SW480 (cell line): ENCODE results near the gene FXYD7.
A peak's percentile ranks its signal among the peaks of the same experiment; 100 is the strongest.
"Not testable (repeated sequence)": the region's sequence is repeated elsewhere in the genome, so short reads cannot be mapped to it uniquely, and the experiment has no call there.

Experiments
- DNase-seq: peaks from one replicate; pipeline ENCODE4 v3.0.0-alpha.2; 2016; ENCODE audit warnings: low spot score

The FXYD7 gene

GRCh38 chr19:35143231-35143715 lies at the start of gene FXYD7:
Gene FXYD7, plus strand, starts transcription at chr19:35143255. Its CDS starts 79 bp downstream, at chr19:35143334.
- DNase-seq: no peak

- DNase-seq: no peak
Observed at GRCh38 chr19:35093430-35093829, 49.6 kb upstream of the FXYD7 start.

DNA sequence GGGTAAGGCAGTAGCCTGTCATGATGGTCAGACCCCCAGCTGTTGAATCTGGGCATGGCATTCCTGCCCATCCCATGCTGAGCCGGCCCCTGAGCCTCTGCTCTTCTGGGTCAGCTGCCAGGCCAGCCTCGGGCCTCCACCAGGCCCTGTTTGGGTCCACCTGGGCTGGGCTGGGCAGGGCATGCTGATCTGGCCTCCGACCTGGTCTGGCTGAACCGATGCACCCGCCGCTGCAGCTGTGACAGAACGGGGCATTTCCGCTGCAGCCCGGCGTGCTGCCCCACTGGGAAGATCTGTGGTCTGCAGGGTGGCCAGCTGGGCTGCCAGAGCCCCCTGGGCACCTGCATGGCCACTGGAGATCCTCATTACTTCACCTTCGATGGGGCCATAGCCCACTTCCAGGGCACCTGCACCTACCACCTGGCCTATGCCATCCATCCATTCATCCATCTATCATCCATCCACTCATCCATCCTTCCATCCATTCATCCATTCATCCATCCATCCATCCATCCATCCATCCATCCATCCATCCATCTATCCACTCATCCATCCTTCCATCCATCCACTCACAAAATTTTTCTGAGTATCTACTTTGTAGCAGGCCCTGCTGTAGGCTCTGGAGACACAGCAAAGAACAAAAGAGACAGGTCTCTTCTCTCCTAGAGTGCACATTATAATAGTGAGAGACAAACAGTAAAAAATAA lies 49.0 kb upstream of the FXYD7 start:
- no peak for DNase-seq

DNA sequence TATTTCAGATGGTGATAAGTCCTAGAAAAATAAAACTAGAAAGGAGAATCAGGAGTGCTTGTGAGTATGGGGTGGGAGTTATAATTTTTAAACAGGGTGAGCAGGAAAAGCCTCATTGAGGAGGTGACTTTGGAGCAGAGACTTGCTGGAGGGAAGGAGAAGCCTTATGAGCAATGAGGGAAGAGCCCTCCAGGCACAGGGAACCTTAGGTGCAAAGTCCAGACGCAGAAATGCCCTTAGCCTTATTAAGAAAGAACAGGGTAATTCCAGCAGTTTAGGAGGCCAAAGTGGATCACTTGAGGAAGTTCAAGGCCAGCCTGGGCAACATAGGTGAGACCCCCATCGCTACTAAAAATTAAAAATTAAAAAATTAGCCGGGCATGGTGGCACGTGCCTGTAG lies 48.4 kb upstream of the FXYD7 start:
- DNase-seq: no peak

DNA sequence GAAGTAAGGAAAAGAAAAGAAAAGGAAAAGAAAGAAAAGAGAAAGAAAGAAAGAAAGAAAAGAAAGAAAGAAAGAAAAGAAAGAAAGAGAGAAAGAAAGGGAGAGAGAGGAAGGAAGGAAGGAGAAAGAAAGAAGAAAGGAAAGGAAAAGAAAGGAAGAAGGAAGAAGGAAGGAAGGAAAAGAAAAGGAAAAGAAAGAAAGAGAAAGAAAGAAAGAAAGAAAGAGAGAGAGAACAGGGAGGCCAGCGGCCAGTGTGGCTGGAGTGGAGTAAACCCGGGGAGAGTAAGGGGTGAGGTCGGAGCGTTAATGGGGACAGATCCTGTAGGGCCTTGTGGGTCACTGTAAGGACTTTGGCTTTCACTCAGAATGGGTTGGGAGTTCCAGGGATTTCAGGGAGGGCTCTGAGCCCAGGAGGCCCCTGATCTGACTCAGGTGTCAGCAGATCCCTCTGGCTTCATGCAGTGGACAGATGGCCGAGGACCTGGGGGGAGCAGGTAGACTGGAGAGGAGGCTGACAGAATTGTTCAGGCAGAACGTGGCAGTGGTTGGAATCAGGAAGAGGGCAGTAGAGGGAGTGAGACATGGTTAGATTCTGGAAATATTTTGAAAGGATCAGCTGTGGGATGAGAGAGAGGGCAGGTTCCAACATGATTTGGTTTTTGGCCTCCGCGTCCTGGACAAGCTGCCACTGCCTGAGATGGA lies 47.2 kb upstream of the FXYD7 start:
- DNase-seq: peak; percentile 47

GRCh38 chr19:35098413-35099049 lies 44.5 kb upstream of the FXYD7 start:
- no peak for DNase-seq

GRCh38 chr19:35099155-35099896 lies 43.7 kb upstream of the FXYD7 start:
- no peak for DNase-seq

DNA sequence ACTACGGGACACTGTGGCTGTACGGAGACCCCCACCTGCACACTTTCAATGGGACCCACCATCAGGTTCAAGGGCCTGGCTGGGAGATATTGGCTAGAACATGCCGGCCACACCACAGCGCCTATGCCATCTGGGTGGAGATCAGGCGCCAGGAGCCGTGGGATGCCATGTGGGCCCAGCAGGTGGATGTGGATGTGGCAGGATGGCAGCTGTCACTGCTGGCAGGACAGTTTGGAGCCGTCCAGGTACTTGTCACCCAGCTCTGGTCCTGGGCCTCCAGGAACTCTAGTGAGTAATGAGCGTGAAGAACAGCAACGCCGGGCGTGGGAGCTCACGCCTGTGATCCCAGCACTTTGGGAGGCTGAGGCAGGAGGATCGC lies 43.2 kb upstream of the FXYD7 start:
- no peak for DNase-seq

DNA sequence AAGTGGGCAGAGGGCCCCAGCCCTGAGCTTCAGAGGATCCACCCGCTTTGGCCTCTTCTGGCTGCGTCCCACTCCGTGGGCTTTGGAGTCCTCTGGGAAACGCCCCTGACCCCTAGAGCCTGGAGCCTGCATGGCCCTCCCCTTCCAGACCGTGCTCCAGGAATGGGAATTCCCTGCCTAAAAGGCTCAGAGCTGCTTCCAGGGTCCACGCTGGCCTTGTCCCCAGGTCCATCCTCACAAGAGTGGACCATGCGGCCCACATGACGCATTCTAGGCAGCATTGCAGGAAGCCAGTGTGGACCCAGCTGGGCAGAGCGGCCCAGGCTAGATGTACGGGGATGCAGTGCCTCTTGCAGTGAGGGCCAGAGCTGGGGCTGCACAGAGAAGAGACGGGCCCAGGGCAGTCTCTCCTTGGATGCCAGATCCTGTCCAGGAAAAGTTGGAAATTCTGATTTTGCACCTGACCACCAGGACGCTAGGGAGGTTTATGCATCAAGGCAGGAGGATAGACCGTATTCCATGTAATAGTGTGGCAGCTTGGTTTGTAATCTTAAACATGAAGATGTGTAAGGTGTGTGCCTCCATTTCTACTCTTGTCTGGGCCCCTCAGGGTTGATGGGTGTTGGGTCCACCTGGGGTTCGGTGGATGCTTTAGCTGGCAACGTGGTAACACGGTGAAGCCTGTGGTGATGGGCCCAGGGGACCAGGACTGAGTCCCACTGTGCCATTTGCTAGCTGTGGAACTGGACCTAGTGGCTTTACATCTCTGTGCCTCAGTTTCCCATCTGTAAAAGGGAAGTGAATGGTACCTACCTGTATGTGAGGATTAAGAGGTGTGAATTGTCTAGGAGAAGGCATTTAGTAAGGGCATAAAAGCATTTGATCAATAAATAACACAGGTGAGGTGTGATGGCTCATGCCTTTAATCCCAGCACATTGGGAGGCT lies 42.2 kb upstream of the FXYD7 start:
- no peak for DNase-seq

GRCh38 chr19:35101949-35102348 lies 41.1 kb upstream of the FXYD7 start:
- DNase-seq: not testable (repeated sequence)

DNA sequence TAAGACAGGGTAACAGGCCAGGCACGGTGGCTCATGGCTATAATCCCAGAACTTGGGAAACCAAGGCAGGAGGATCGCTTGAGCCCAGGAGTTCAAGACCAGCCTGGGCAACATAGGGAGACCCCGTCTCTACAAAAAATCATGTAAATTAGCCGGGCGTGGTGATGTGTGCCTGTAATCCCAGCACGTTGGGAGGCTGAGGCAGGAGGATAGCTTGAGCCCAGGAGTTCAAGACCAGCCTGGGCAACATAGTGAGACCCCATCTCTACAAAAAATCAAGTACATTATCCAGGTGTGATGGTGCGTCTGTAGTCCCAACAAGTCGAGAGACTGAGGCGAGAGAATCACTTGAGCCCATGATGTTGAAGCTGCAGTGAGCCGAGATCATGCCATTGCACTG lies 39.4 kb upstream of the FXYD7 start:
- DNase-seq: not testable (repeated sequence)

DNA sequence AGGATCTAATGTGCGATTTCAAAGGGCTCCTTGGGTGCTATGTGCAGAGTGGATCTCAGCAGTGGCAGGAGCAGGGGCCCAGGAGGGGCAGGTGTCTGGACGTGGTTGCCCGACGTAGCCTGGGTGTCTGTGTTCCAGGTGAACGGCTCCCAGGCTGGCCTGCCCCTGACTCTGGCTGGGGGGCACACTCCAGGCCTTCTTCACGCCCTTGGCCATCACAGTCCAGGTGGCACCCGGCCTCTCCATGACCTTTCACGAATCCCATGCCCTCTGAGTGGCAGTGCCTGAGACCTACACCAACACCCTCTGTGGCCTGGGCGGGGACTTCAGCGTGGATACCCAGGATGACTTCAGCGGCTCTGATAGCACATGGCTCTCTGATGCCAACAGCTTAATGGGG lies 38.7 kb upstream of the FXYD7 start:
- no peak for DNase-seq

DNA sequence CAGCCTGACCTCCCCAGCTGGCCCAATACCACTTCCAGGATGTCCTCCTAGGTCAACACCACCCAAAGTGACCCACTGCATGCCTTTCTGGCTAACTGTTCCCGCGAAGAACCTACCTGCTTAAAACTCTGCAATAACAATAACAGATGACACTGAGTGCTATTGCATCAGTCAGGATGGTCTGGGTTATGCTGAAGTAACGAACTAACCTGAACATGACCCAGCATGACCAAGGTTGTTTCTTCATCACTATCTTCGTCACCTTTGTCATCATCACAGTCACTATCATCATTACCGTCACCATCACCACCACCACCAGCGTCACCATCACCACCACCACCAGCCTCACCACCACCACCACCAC lies 38.0 kb upstream of the FXYD7 start:
- DNase-seq: no peak

- DNase-seq: no peak
Observed at GRCh38 chr19:35105411-35106290, 37.4 kb upstream of the FXYD7 start.

GRCh38 chr19:35106291-35106583 lies 36.8 kb upstream of the FXYD7 start:
- DNase-seq: no peak

- no peak for DNase-seq
Observed at GRCh38 chr19:35106898-35107541, 36.0 kb upstream of the FXYD7 start.

DNA sequence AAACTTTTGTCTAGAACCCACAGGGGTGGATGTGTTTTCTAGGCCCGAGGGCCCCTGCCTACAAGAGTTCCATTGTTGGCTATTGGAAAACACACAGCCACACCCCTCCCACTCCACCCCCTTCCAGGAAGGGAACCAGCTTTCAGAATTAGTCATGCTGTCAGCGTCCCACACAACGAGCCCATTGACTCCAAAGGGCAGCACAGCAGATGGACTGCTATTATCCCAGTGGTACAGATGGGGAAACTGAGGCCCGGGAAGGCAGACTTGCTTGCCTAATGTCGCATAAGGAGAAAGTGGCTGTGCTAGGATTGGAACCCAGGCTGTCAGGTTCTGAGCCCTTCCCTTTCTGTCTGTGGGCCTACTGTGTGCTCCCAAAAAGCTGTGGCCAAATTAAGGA lies 35.5 kb upstream of the FXYD7 start:
- DNase-seq: peak; percentile 90

DNA sequence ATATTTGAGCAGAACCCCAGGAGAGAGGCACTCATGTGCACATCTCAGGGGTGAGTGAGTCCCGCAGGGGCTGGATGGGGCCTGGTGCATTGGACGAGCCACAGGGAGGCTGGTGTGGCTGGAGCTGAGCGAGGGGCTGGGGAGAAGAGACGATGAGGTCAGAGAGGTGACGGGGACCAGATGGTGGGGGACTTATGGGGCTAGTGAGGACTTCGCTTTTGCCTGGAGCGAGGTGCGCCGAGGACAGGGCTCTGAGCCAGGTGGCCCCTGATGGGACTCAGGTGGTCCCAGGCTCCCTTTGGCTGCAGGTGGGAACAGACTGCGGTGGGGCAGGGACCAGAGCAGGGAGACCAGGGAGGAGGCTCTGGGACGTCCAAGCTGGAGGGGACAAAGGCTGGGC lies 34.3 kb upstream of the FXYD7 start:
- DNase-seq: no peak

GRCh38 chr19:35109395-35110112 lies 33.5 kb upstream of the FXYD7 start:
- no peak for DNase-seq
